Upper lobe of left lung (tissue), 4 donors: ENCODE results near the gene TSC22D1.

Experiments used
- EP300 ChIP-seq, 4 donors: sonication (generic); formaldehyde crosslinking; IDR thresholded peaks; one replicate each; pipeline ENCODE4 v1.5.1; 2017; ENCODE audit warnings: antibody characterized with exemption in 4 of 4, control low read depth in 2 of 4
- POLR2A ChIP-seq, 4 donors: fragments of 450-650 bp; IDR thresholded peaks; one replicate each; pipeline ENCODE4 v1.5.1; 2016 to 2017; ENCODE audit warnings: antibody characterized with exemption in 4 of 4, mild to moderate bottlenecking in 2 of 4
- POLR2AphosphoS5 ChIP-seq, 2 donors: sonication (generic); formaldehyde crosslinking; IDR thresholded peaks; one replicate each; pipeline ENCODE4 v1.5.1; 2017; ENCODE audit warnings: antibody characterized with exemption in 2 of 2
- TF ChIP-seq, protein P1 (sequence below), 6 experiments: fragments of 450-650 bp in 4 of 6; fragments of 200-600 bp in 2 of 6; sonication (generic) in 2 of 6; IDR thresholded peaks; one replicate each; pipeline ENCODE4 v1.5.1; 2016 to 2019; ENCODE audit warnings: antibody characterized with exemption in 6 of 6

DNA sequence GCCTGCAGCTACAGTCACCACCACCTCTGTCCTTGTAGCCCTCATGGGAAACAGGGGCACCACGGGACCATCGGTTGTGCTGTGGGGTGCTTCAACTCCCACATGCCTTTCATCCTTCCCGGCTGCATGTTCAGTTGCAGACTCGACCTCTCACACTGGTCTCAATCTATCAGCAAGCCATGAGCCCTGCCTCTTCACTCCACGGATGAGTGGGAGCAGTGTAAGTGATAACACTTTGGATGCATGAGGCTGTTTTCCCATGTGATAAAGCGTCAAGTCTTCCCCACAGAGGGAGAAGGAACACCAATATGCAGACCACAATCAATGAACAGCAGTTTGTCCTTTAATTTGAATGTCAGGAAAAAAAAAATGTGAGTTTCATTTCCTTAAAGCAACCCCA is 190.3 kb downstream of the TSC22D1 start:
- TF ChIP-seq, protein P1, sequence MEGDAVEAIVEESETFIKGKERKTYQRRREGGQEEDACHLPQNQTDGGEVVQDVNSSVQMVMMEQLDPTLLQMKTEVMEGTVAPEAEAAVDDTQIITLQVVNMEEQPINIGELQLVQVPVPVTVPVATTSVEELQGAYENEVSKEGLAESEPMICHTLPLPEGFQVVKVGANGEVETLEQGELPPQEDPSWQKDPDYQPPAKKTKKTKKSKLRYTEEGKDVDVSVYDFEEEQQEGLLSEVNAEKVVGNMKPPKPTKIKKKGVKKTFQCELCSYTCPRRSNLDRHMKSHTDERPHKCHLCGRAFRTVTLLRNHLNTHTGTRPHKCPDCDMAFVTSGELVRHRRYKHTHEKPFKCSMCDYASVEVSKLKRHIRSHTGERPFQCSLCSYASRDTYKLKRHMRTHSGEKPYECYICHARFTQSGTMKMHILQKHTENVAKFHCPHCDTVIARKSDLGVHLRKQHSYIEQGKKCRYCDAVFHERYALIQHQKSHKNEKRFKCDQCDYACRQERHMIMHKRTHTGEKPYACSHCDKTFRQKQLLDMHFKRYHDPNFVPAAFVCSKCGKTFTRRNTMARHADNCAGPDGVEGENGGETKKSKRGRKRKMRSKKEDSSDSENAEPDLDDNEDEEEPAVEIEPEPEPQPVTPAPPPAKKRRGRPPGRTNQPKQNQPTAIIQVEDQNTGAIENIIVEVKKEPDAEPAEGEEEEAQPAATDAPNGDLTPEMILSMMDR (IDR thresholded peaks at IDR 0.05), result no peak
- TF ChIP-seq POLR2A (IDR thresholded peaks at IDR 0.05) (no peak), POLR2AphosphoS5 (IDR thresholded peaks at IDR 0.05) (no peak), EP300 (IDR thresholded peaks at IDR 0.05) (no peak)
